GM21529 (cell line): ENCODE measurements around the gene KIFC3.
"Not testable (repeated sequence)": the region's sequence is repeated elsewhere in the genome, so short reads cannot be mapped to it uniquely, and the experiment has no call there.

Source experiments
- ATAC-seq: cut with Tn5 transposase; IDR thresholded peaks from one replicate; pipeline ENCODE4 v1.9.1; 2021; ENCODE audit not compliant: unreplicated experiment

The KIFC3 gene

DNA sequence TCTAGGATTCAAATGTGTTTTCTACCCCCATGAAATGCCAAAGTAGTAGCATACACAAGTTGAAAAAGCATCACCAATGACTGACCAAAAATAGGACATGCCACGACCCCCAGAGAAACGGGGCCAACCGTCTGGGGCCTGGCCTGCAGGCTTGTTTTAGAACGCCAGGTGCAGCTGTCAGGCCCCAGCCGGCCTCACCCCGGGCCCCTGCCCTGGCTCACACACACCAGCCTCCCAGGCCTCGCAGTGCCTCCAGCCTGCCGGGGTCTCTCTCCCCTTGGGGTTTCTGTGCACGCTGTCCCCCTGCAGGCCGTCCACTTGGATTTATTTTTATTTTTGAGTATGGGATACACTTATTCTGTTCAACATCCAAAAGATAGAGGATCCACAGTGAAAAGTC, 58.8 kb downstream of the KIFC3 start:
- ATAC-seq = no peak

DNA sequence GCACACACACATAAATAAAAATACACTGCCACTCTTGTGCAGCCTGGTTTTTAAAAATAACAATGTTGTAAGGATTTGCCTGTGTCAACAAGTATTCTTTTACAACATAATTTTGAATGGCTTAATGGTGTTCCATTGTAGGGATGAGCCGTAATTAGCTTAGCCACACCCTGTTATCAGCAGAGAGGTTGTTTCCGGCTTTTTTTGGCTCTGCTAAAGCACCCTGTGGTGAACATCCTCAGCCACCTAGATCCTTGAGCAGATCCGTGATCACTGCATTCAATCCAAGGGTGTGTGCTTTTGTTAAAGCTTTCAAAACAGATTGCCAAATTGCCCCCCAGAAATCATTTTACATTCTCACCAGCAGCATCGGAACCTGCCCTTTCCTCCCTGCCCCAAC, 59.7 kb downstream of the KIFC3 start:
- ATAC-seq = no peak

DNA sequence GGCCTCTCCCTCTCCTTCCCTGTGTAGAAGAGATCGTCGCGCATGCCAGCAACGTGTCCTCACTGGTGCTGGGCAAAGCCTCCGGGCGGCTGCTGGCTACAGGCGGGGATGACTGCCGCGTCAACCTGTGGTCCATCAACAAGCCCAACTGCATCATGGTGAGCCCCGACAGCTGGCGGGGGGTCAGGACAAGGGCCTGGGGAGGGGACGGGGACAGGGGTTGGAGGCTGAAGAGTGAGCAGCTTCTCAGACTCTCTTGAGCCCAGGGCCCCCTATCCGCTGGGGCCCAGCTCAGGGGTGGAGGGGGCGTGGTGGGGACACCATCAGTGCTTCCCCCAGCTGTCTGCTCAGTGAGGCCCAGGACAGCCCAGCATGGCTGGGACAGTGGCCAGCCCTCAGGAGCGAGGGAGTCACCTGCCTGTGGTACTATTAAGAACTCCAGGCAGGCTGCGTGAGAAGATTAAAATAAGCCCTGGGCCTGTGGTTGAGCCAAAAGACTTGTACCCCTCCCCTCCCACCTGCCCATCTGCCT, 60.6 kb downstream of the KIFC3 start:
- ATAC-seq = no peak

DNA sequence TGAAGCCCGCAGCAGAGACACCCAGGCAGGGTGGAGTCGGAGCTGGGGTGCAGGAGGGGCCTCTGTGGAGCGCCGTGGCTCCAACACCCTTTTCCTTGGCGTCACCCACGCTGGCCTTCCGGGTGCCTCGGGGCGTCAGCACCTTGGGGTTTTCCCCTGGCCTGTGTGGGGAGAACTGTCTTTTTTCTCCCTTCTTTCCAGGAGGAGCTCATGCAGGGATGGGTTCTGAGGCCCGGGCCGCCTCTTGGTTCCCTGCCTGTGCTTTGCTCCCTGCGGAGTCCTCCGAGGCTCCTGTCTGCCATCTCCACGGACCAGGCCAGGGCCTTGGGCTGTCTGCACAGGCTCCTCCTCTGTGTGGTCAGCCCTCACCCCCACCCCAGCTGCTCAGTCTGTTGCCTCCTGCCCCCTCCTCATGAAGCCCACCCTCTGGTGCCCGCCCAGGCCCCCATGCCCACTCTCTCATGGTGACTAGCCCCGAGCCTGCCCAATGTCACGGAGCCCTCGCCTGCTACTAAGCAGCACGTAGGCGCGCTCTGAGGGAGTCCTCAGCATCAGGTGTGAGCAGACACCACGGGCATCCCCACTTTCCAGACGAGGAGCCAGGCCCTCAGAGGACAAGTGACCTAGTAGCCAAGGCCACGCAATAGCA, 61.7 kb downstream of the KIFC3 start:
- no peak for ATAC-seq

DNA sequence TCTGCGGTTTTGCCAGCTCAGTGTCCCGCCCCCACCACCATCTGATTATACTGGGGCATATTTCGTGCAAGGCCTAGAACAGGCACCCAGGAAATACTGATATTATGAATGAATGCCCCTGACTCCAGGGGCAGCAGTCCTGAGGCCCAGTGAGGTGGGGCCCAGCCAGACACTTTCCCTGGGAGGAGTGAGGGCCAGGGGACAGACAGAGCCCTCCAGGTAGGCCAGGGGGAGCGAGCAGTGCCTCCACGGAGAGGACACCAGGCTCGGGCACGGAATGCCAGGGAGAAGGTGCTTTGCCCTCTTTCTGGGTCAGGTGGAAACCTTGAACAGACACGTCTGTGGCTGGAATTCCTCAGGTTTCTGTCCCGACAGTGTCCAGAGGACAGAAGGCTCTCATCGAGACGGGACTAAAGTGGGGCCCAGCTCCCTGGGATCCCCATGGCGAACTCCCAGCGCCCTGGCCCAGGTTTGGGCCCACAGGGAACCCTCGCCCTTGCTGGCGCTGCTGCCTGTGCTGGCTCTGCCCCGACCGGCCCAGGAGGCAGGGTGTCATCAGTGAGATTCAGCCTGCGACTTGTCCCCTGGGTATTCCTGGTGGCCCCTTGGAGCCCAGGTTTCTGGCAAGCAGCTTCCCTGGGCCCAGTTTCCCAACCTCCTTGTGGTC, 62.4 kb downstream of the KIFC3 start:
- ATAC-seq = no peak

DNA sequence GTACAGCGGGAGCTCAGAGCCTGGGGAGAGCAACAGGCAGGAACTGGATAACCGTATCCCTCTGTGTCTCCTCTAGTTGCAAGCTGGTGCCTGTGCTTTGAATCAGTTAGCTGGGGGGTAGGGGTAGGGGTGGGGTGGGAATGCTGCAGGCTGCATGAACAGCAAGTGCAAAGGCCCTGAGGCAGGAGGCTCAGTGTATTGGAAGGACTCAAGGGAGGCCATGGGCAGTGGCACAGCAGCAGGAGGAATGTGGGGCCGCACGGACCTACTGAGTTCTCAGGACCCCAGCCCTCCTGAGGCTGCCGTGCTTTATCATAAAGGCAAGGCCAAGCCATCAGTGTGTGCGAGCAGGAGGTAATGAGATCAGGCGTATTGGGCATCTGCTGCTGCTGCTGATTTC, 63.4 kb downstream of the KIFC3 start:
- no peak for ATAC-seq

DNA sequence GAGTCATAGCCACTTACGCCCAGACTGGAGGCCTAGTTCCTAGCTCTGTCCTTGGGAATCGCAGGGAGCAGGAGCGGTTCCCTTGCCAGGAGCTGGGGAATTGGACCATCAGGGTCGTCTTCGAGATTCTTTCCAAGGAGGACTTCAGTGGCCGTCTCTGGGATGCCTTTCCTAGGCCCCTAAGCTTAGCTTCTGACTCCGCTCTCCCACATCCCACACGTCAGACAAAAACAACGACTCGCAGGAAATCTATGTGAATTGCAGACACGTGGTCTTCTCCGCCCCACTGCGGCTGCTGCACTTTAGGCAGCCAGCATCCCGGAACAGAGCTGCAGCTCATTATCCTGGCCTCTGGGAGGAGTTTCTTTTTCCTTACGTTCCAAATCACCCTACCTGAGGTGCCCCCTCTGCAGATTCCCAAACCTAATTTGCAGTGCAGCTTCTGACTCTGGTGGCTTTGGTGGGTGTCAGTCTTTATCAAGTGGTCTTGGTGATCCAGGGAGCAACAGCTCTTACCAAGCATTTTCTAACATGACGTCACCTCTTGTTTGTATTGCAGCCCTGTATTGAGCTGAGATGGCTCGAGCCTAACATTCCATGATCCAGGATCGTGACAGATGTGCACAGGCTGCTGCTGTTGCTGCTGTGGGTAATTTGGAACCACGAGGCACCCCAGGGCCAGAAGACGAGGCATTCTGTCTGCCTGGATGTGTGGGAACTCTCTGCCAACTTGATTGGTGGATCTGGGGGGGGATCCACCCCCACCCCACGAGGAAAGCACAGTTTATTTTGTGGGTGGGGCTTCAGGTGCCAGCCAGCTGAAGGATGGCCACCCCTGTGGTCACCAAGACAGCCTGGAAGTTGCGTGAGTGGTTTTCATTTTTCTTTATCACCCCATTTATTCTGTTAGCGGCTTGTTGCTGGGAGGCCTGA, 65.6 kb downstream of the KIFC3 start:
- ATAC-seq = no peak

DNA sequence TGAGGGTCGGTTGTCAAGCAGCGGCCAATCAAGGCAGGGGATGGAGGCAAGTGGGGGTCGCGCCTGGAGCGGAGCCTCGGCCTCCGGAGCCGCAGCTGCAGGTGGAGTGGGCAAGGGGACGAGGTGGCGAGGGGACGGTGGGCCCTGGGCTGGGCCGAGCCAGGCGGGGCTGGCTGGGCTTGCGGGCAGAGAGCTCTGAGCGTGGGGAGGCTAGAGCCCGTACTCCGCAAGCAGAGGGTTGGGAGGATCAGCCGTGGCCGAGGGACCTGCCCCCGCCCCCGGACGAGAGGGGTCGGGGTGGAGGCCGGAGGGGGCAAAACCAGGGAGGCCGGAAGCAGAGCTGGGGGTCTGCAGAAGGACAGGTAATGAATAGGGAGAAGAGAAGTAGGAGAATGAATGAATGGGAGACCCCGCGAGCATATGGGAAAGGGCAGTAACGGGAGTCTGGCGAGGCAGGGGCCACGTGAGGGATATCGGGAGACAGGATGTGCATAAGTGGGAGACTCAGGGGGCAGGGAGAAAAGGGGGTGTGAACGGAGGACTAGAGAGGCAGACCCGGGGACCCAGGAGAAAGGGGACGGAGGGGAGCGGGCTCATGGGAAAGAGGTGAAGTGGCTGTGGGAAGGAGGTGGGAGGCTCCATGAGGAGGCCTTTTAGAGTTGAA, 66.4 kb downstream of the KIFC3 start, which contains the start of gene KATNB1:
Gene KATNB1, plus strand, starts transcription at position 16 of the 664 bp plus-strand sequence. CDS start 1,474 bp downstream, outside the sequence.
- no peak for ATAC-seq

DNA sequence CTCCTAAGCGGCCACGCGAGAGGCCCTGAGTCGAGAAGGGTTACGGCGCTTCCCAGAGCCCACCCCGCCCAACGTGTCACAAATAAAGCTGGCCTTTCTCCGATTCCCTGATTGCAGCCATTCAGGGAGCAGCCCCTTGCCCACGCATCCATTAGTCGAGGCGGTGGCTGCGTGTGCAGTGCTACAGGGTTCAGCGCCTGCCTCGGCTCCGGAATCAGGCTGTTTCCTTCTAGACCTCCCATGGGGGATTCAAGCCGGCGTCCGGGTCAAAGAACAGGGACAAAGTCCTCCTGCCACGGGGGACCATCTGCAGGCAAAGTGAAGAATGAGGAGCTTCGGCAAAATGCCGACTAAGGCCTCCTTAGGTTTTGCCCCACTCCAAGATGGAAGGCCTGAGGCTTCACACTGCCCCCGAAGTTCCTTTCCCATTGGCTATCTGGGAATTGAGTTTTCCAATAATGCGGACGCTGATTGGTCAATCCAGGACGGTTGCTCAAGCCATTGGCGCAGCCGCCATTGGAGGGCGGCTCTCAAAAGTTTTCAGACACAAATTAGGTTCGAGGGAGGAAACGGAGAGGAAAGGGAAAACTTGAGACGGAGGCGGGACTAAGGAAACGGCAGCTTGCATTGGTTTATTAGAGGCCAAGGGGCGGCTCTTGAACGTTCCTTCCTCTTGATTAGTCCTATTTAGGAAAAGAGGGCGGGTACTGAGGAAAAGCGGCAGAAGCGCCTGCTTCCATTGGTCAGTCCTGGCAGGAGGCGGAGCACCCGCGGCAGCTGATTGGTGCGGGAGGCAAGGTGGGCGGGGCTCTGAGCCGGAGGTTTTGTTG, 67.2 kb downstream of the KIFC3 start:
- peak; percentile 88 for ATAC-seq

DNA sequence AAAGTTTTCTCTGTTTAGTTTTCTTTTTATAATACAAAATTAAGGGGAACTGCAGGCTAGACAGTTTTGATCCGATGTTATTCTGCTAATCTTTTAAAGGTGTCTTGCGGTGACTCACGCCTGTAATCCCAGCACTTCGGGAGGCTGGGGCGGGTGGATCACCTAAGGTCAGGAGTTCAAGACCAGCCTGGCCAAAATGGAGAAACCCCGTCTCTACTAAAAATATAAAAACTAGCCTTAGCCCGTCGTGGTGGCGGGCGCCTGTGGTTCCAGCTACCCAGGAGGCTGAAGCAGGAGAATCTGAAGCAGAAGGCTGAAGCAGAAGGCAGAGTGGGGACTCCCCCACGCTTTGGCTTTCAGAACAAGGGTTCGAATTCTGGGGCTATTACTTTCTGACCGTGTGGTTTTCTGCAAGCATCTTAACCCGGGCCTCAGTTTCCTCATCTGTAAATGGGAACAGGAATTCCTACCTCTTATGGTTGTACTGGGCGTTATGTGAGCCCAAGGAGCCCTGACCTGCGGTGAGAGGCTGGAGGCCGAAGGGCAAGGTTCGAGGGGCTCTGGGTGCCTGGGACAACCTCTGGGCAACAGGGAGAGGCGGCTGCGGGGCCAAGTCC, 67.9 kb downstream of the KIFC3 start:
- no peak for ATAC-seq

DNA sequence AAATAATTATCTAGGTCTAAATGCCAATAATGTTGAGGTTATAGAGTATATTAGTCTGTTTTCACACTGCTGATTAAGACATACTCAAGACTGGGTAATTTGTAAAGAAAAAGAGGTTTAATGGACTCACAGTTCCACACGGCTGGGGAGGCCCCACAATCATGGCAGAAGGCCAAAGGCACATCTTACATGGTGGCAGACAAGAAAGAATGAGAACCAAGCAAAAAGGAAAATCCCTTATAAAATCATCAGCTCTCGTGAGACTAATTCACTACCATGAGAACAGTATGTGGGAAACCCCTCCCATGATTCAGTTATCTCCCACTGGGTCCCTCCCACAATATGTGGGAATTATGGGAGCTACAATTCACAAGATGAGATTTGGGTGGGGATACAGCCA, 69.6 kb downstream of the KIFC3 start:
- no peak for ATAC-seq

DNA sequence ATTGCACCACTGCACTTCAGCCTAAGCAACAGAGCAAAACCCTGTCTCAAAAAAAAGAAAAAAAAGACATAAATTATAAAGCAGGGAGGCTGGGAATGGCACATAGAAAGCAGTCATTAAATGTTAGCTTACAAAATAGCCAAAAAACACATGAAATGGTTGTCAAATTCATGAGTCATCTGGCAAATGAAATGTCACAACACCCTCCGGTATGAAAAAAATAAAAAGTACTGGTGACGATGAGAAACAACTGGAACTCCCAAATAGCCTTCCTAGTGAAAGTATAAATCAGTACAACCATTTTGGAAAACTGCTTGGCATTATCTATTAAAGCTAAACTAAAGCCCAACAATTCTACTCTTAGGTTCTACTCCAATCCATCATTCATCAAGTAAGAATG, 70.3 kb downstream of the KIFC3 start:
- ATAC-seq = no peak

DNA sequence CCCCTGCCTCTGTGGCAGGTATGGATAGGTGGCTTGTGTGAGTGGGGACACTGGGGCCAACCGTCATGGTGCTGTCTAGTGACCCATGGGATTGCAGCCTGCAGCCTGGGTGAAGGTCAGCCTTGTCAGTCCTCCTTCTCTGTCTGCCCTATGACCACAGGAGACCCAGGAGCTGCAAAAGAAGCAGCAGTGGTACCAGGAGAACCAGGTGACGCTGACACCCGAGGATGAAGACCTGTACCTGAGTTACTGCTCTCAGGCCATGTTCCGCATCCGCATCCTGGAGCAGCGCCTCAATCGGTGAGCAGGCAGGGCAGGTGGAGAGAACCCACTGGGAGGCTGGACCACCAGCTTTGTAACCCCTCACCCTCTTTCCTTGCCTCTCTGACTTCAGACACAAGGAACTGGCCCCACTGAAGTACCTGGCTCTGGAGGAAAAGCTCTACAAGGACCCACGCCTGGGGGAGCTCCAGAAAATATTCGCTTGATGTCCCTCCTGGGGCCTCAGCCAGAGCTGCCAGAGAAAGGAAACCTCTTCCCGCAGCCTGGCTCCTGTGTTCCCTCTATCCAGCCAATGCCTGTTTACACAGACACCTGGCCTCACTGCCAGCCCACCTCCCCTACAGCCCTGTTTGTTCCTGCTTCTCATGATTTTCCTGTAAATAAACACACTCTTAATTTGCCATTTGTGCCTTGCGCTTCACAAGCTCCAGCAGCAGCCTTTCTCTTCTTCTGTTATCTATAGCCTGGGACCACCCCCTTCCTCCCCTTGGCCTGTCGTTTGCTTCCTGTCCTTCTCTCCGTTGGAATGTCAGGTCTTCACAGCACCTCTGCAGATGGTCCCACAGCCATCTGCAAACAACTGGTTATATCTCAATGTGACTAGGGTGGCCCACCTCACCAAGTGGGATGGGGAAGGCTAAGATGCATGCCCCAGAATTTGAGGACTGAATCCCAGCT, 71.2 kb downstream of the KIFC3 start:
- no peak for ATAC-seq

DNA sequence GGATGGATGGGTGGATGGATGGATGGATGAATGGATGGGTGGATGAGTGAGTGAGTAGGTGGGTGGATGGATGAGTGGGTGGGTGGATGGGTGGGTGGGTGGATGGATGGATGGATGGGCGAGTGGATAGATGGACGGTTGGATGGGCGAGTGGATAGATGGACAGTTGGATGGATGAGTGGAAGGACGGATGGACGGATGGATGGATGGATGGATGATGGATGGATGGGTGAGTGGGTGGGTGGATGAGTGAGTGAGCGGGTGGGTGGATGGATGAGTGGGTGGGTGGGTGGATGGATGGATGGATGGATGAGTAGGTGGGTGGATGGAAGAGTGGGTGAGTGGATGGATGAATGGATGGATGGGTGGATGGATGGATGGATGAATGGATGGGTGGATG, 72.4 kb downstream of the KIFC3 start:
- ATAC-seq = not testable (repeated sequence)

DNA sequence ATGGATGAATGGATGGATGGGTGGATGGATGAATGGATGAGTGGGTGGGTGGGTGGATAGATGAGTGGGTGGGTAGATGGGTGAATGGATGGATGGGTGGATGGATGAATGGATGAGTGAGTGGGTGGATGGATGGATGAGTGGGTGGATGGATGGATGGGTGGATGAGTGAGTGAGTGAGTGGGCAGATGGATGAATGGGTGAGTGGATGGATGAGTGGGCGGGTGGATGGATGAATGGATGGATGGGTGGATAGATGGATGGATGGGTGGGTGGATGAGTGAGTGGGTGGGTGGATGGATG, 73.2 kb downstream of the KIFC3 start:
- no peak for ATAC-seq

DNA sequence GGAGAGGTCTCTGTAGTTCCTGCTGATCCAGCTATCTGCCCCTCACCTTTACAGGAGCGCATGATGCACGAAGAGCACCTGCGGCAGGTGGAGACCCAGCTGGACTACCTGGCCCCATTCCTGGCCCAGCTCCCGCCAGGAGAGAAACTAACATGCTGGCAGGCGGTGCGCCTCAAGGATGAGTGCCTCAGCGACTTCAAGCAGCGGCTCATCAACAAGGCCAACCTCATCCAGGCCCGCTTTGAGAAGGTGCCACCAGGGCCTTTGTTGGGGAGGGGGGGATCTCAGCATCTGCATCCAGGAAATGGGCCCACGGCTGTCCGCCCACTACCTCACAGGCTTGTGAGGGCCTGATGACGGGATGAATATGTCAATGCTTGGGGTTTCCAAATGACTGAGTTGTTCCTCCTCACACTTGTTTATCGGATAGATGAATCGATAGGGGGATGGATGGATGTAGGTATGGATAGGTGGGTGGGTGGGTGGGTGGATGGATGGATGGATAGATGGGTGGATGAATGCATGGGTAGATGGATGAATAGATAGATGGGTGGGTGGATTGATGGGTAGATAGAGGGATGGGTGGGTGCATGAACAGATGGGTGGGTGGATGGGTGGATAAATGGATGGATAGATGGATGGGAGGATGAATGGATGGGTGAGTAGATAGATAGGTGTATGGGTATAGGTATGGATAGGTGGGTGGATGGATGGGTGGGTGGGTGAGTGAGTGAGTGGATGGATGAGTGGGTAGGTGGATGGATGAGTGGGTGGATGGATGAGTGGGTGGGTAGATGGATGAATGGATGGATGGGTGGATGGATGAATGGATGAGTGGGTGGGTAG, 73.7 kb downstream of the KIFC3 start:
- ATAC-seq = no peak

DNA sequence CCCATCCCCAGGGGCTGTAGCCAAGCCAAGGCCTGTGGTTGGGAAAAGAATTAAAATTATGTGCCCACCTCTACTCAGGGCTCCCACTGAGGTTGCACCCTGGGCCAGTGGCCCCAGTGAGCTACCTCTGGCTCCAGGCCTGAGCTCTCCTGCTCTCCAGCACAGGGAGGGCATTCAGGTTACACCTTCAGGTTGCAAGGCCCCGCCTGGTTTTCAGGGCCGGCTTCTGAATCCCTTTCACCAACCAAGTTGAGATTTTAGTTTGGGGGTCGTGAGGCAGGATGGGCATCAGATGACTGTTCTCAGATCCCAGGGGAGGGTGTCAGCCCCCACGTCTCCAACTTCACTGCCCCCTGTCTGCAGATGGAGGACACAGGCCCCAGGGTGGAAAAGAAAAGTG, 74.7 kb downstream of the KIFC3 start:
- ATAC-seq = no peak

DNA sequence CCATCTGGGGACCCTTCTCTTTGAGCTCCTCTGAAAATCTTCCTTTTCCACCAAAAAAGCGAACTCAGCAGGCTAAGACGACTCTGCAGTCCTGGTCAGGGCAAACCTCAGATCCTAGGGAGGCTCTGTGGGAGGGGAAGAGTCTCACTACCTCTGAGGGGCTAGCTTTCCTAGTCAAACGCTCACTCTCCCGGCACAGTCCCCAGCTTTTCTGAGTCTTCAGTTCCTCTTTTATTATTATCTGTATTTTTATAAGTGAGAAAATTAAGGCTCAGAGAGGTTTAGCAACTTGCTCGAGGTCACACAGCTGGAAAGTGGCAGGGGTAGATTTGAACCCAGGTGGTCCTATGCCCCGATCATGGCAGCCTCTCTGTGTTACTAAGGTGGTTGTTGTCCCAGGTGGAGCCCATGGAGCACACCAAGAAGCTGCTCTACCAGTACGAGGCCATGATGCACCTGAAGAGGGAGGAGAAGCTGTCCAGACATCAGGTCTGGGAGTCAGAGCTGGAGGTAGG, 75.8 kb downstream of the KIFC3 start:
- no peak for ATAC-seq
